HG03520 (cell line): ENCODE results near the gene ZFP3.
A peak's percentile ranks its signal among the peaks of the same experiment; 100 is the strongest.
"Not testable (repeated sequence)": the region's sequence is repeated elsewhere in the genome, so short reads cannot be mapped to it uniquely, and the experiment has no call there.

ENCODE experiments used
- ATAC-seq: cut with Tn5 transposase; IDR thresholded peaks from one replicate; pipeline ENCODE4 v1.9.1; 2021; ENCODE audit warnings: mild to moderate bottlenecking, moderate library complexity; ENCODE audit not compliant: unreplicated experiment

The ZFP3 gene

GRCh38 chr17:5077275-5077674 lies 992 bp upstream of the ZFP3 start:
- not testable (repeated sequence) for ATAC-seq

- no peak for ATAC-seq
Observed at GRCh38 chr17:5077781-5078105, 524 bp upstream of the ZFP3 start.

- ATAC-seq: no peak
Observed at GRCh38 chr17:5080591-5080990, 2.3 kb downstream of the ZFP3 start.

DNA sequence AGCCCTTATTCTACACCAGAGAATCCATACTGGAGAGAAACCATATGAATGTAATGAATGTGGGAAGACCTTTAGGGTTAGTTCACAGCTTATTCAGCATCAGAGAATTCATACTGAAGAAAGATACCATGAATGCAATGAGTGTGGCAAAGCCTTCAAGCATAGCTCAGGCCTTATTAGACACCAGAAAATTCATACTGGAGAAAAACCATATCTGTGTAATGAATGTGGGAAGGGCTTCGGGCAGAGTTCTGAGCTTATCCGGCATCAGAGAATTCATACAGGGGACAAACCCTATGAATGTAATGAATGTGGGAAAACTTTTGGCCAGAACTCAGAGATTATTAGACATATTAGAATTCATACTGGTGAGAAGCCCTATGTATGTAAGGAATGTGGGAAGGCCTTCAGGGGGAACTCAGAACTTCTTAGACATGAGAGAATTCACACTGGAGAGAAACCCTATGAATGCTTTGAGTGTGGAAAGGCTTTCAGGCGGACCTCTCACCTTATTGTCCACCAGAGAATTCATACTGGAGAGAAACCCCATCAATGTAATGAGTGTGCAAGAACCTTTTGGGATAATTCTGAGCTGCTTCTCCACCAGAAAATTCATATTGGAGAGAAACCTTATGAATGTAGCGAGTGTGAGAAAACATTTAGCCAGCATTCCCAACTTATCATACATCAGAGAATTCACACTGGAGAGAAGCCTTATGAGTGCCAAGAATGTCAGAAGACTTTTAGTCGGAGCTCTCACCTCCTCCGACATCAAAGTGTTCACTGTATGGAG lies 14.1 kb downstream of the ZFP3 start:
- ATAC-seq: no peak

- no peak for ATAC-seq
Observed at GRCh38 chr17:5096731-5097100, 18.4 kb downstream of the ZFP3 start.

DNA sequence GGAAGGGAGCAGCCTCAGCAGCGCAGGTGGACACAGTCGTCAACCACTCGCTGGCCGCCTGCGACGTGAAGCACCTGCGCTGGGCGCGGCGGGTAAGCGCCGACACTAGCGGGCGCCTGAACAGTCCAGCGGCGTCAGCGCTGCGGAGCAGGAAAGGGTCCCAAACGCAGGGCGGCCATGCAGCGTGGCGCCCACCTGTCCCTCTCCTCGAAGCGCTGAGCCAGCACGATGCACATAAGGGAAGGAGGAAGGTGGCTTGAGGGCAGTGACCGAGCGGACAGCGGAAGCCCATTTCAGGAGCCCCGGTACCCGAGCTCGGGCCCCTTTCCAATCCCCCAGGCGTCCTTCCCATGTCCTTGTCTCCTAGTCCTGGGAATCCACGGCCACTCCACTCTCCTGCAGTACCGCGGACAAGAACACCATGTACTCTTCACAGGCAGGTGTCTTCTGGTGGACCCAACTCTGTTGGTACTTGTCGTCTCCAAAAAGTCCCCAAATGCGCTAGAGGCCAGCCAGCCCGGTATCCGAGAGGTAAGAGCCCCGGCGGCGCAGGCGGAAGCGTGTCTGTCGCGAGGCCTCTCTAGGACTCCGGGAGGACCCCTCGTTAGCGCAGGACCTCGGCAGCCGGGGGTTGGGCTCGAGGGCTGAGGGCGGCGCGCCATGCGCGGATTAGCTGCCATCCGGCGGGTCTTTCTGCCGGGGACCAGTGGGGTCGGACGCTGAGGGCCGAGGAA lies 19.0 kb downstream of the ZFP3 start:
- no peak for ATAC-seq

GRCh38 chr17:5099271-5099670 lies 21.0 kb downstream of the ZFP3 start:
- ATAC-seq: no peak

DNA sequence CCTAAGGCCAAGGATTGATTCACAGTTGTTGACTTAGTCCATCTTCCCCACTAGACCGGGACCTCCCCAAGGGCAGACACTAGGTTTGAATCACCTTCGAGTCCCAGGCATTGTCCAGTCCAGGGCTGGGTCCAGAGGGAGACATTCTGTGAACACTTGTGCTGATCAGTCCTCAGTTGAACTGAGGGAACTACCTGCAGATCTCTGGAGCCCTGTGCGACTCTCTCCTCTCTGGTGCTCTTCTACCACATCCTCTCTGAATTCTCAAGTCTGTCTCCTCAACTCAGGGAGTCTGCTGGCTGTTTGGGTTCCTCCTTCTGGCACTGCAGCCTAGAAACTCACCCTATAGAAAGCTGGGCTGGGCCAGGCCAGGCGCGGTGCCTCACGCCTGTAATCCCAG lies 22.6 kb downstream of the ZFP3 start:
- no peak for ATAC-seq

DNA sequence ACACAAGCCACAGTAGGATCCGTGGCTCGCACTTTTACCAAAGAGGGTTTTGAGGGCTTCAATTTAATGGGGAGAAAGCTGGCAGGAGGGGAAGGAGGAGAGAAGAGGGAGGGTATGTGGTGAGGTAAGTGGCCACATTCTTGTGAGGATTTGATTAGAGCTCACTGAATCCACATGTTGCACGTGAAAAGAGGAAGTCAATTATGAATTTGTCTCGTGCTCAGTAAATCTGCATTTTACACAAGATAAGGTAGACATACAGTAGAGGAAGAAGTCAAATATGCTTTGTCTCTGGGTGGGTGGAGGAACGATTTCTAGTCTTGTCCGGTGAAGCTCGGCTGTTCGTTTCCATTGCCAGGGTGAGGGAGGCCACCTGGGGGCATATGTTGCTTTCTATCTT lies 32.5 kb downstream of the ZFP3 start:
- ATAC-seq: no peak

GRCh38 chr17:5111402-5112204 lies 33.3 kb downstream of the ZFP3 start, which contains the start of gene ZNF232:
Gene ZNF232 (minus strand): TSS chr17:5111878. CDS start chr17:5111822, 56 bp downstream.
- ATAC-seq: peak; percentile 85

DNA sequence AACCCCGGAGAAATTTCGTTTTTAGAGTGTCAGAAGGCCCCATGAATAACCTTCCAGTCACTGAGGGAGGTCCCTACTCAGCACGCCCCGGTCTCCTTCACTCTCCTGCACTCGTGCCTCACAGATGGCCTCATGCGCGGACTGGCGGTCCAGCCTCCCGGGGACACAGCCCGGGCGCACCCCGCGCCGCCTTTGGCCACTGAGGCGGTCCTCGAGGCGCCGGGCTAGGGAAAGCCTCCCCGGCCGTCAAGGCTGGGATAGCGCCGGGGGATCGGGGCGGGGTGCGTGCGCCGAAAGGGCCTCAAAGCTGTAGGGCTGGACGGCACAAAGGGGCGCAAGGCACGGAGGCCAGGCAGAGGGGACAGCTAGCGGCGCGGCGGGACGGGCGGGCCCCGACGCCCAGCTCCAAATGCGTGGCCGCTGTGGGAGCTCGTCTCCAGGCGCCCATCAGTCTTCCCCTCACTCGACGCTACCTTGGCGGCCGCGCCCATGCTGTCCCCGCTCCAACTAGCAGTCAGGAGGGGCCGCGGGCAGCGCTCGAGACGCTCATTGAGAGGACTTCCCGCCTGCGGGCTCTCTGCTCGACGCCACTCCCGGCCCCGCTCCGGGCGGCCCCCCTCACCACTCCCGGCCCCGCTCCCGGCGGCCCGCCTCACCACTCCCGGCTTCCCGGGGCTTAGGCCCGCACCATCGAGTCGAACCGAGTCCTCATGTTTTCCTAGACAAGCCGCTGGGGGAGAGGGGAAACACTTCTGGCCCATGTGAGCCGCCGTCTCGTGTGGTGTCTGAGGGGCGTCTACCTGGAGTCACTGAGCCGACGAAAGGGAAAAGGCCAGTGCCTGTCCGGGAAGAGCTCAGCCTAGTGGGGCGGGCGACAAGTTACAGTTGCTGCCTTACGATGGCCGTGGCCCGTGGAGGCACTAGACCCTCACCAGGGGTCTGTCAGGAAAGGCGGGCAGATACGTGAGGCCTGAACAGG lies 37.7 kb downstream of the ZFP3 start, which contains the start of gene USP6:
USP6 (plus strand) TSS at position 360 of the 979 bp plus-strand sequence. CDS start 14,336 bp downstream, outside the sequence.
- no peak for ATAC-seq

DNA sequence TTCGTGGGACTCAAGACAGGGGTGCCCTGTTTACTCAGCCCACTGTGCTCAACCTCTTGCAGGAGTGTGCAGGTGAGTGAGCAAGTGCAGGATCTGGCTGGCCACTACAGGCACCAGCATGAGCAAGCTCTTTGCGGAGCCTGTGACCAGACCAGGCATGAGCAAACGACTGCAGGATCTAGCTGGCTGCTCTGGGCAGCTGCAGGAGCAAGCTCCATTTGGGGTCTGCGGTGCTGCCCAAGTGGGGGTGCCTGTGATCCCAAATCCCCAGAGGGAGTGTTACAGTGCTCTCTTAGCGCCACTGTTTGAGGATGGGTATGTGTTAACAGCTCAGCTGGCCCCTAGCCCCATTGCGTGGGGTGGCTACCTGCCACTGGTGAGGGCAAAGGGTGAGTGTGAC lies 40.0 kb downstream of the ZFP3 start:
- no peak for ATAC-seq

GRCh38 chr17:5120036-5120435 lies 41.8 kb downstream of the ZFP3 start:
- ATAC-seq: no peak

DNA sequence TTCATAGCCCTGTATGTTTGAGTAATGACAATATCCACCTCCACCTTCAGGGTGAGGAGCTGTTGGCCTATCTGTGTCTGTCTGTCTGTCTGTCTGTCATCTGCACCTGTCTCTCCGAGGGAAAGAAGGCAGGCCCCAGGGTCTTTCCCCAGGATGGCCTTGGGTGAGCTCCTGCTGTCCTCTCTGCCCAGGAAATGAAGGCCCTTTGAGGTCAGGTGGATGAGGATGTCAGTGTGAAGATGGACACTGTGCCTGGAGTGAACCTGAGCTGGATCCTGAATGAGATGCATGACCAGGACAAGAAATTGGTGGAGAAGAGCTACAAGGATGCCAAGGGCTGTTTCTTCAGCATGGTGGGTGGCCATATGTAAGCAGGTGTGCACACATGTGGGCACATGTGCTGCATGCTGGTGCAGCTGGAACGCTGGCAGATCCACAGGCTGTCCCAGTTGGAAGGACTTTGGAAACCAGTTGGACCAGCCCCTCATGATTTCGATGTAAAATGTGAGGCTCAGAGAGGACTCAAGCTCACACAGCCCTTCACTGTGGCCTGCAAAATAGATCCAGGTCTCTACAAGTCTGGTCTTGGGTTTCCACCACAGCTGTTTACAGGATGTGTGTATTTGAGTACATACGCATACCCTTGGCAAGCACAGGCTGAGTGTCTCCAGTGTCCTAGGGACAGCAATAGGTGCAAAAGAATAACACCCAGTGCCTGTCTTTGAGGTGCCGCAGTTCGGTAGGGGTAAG lies 42.3 kb downstream of the ZFP3 start:
- not testable (repeated sequence) for ATAC-seq

DNA sequence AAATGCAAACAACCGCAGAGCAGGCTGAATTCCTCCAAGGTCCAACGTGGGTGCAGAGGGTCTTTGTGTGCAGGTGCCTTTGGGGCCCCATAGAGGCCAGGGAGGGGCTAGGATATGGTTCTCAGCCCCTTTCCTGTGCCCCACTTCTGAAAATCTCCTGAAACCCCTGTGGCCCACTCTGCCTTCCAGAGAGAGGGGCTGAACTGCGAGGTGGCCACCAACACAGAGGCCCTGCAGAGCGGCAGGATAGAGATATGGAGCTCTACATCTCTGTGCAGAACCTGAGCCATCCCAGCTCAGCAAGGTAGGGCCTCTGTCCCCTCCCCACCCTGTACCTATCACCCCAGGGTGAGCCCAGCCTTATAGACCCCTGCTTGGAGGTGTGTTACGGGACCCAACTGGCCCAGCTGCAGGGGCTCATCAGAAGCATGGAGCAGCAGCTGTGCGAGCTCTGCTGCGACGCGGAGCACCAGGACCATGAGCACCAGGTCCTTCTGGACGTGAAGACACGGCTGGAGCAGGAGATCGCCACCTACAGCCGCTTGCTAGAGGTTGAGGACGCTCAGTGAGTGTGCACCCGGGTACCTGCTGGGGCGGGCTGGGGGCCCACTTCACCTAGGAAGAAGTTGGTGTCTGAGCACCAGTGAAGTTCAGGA lies 43.0 kb downstream of the ZFP3 start:
- no peak for ATAC-seq

- ATAC-seq: not testable (repeated sequence)
Observed at GRCh38 chr17:5122056-5122455, 43.8 kb downstream of the ZFP3 start.

GRCh38 chr17:5122586-5123342 lies 44.5 kb downstream of the ZFP3 start:
- no peak for ATAC-seq
